ENCODE results near the gene DACH1. TPM values are rescaled to one million over a fixed set of nuclear protein-coding genes. Genes with fewer than 3 reads are reported as not detected.

DACH1 gene
- total RNA-seq, 1 experiment from 2014 or later, result 0.14 TPM

GRCh38 chr13:71856548-71857043, 10.4 kb downstream of the DACH1 start:
- no peak for DNase-seq
- Mint-ChIP-seq H3K27me3 (ENCODE audit: unreplicated experiment) (no peaks in the 10 kb centered on the region), H3K4me3 (ENCODE audit: low read depth, unreplicated experiment) (no peak overlapping the region), H3K9me3 (ENCODE audit: low read depth, unreplicated experiment) (no peaks in the 10 kb centered on the region), H3K4me1 (ENCODE audit: low read depth, unreplicated experiment) (no peaks in the 10 kb centered on the region), H3K36me3 (ENCODE audit: insufficient read depth, unreplicated experiment) (no peaks in the 10 kb centered on the region), H3K27ac (ENCODE audit: unreplicated experiment) (no peak overlapping the region)
- CTCF ChIA-PET, result no interaction called here
- no TSS peak for BruUV-seq (replicated peaks)
- intact Hi-C loops (cut with micrococcal nuclease; ENCODE audit: unreplicated experiment), result no loop called here
- no peak for TF ChIP-seq CTCF (IDR thresholded peaks at IDR 0.05; ENCODE audit: unreplicated experiment)

- Mint-ChIP-seq H3K4me3 (ENCODE audit: low read depth, unreplicated experiment) (no peak overlapping the region), H3K36me3 (ENCODE audit: insufficient read depth, unreplicated experiment) (no peaks in the 10 kb centered on the region), H3K4me1 (ENCODE audit: low read depth, unreplicated experiment) (no peaks in the 10 kb centered on the region), H3K9me3 (ENCODE audit: low read depth, unreplicated experiment) (no peaks in the 10 kb centered on the region), H3K27me3 (ENCODE audit: unreplicated experiment) (no peaks in the 10 kb centered on the region), H3K27ac (ENCODE audit: unreplicated experiment) (no peak overlapping the region)
- no TSS peak for BruUV-seq (replicated peaks)
- TF ChIP-seq CTCF (IDR thresholded peaks at IDR 0.05; ENCODE audit: unreplicated experiment), result no peak
- intact Hi-C loops (cut with micrococcal nuclease; ENCODE audit: unreplicated experiment), result no loop called here
- CTCF ChIA-PET, result no interaction called here
- DNase-seq, result no peak
Observed at GRCh38 chr13:71854401-71854800, 12.6 kb downstream of the DACH1 start.

- intact Hi-C loops (cut with micrococcal nuclease; ENCODE audit: unreplicated experiment), result no loop called here
- H3K36me3 Mint-ChIP-seq (ENCODE audit: insufficient read depth, unreplicated experiment), result no peaks in the 10 kb centered on the region
- H3K4me3 Mint-ChIP-seq (ENCODE audit: low read depth, unreplicated experiment), result no peak overlapping the region
- no peaks in the 10 kb centered on the region for H3K4me1 Mint-ChIP-seq (ENCODE audit: low read depth, unreplicated experiment)
- DNase-seq, result no peak
- no peak overlapping the region for H3K27ac Mint-ChIP-seq (ENCODE audit: unreplicated experiment)
- BruUV-seq (replicated peaks), result no TSS peak
- no peaks in the 10 kb centered on the region for H3K27me3 Mint-ChIP-seq (ENCODE audit: unreplicated experiment)
- CTCF ChIA-PET, result no interaction called here
- H3K9me3 Mint-ChIP-seq (ENCODE audit: low read depth, unreplicated experiment), result no peaks in the 10 kb centered on the region
- no peak for TF ChIP-seq CTCF (IDR thresholded peaks at IDR 0.05; ENCODE audit: unreplicated experiment)
Observed at GRCh38 chr13:71853725-71854124, 13.3 kb downstream of the DACH1 start.

GRCh38 chr13:71852736-71853135, 14.3 kb downstream of the DACH1 start:
- no peak for DNase-seq
- H3K27ac Mint-ChIP-seq (ENCODE audit: unreplicated experiment), result no peak overlapping the region
- no peaks in the 10 kb centered on the region for H3K4me1 Mint-ChIP-seq (ENCODE audit: low read depth, unreplicated experiment)
- no peaks in the 10 kb centered on the region for H3K27me3 Mint-ChIP-seq (ENCODE audit: unreplicated experiment)
- BruUV-seq (replicated peaks), result no TSS peak
- TF ChIP-seq CTCF (IDR thresholded peaks at IDR 0.05; ENCODE audit: unreplicated experiment), result no peak
- CTCF ChIA-PET, result no interaction called here
- intact Hi-C loops (cut with micrococcal nuclease; ENCODE audit: unreplicated experiment), result no loop called here
- no peak overlapping the region for H3K4me3 Mint-ChIP-seq (ENCODE audit: low read depth, unreplicated experiment)
- H3K36me3 Mint-ChIP-seq (ENCODE audit: insufficient read depth, unreplicated experiment), result no peaks in the 10 kb centered on the region
- no peaks in the 10 kb centered on the region for H3K9me3 Mint-ChIP-seq (ENCODE audit: low read depth, unreplicated experiment)

Measured in Calu3 (cell line).